ENCODE measurements around the gene SYT1. TPM values are rescaled to one million over a fixed set of nuclear protein-coding genes. Genes with fewer than 3 reads are reported as not detected.

SYT1 gene
- total RNA-seq, 1 donor from 2014 or later = 0.79 TPM

DNA sequence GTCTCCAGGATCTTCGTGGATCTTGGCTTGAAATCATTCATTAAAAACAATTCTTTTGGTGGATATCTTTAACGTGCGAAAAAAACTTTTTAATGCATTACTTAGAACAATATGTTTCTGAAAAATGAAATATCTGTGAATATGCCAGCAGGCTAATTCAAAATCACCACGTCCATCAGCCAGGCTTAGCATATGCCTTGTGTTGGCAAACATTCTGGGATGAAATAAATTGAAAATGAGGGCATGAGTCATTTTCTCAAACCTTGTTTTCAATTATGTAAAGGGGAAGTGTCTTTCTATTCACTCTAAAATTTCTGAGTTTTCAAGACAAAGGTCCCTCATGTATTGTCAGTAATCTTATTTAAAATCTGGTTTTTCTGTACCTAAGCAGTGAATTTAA, 432.3 kb downstream of the SYT1 start:
- FAIRE-seq = no peak
- no peak for DNase-seq (ENCODE audit: low read depth)
- TF ChIP-seq CTCF (IDR thresholded peaks at IDR 0.05; ENCODE audit: insufficient read depth, low read length, severe bottlenecking) = no peak
- Histone ChIP-seq H3K4me3 (ENCODE audit: low read depth, low read length) (no peak overlapping the region), H3K27me3 (ENCODE audit: control insufficient read depth, insufficient read depth, low read length) (no peaks in the 10 kb centered on the region), H3K36me3 (ENCODE audit: control insufficient read depth, insufficient read depth, low read length) (no peaks in the 10 kb centered on the region)

GRCh38 chr12:79298506-79298905, 433.9 kb downstream of the SYT1 start:
- FAIRE-seq (no peak), DNase-seq (ENCODE audit: low read depth) (no peak)
- TF ChIP-seq CTCF (IDR thresholded peaks at IDR 0.05; ENCODE audit: insufficient read depth, low read length, severe bottlenecking) = no peak
- Histone ChIP-seq H3K27me3 (ENCODE audit: control insufficient read depth, insufficient read depth, low read length) (no peaks in the 10 kb centered on the region), H3K36me3 (ENCODE audit: control insufficient read depth, insufficient read depth, low read length) (no peaks in the 10 kb centered on the region), H3K4me3 (ENCODE audit: low read depth, low read length) (no peak overlapping the region)

- TF ChIP-seq CTCF (IDR thresholded peaks at IDR 0.05; ENCODE audit: insufficient read depth, low read length, severe bottlenecking) = no peak
- Histone ChIP-seq H3K4me3 (ENCODE audit: low read depth, low read length) (no peak overlapping the region), H3K36me3 (ENCODE audit: control insufficient read depth, insufficient read depth, low read length) (no peaks in the 10 kb centered on the region), H3K27me3 (ENCODE audit: control insufficient read depth, insufficient read depth, low read length) (no peaks in the 10 kb centered on the region)
- DNase-seq (ENCODE audit: low read depth) = no peak
- no peak for FAIRE-seq
Observed at GRCh38 chr12:79299447-79300198, 435.0 kb downstream of the SYT1 start.

DNA sequence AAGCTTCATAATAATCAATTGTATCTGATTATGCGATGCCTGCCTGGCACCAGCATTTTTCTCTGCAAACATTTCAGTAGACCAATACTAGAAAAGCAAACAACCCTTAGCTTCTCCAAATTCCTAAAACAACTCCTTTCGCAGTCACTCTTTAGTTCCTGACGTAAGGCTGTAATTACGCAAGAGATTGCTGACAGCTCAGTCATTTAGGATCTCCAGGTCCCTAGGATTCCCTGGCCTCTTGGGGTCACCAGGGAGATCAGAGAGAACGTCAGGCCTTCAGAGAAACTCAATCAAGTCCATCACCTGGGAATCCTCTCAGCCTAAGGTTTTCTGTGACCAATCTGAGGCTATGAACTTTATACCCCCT, 435.6 kb downstream of the SYT1 start:
- Histone ChIP-seq H3K4me3 (ENCODE audit: low read depth, low read length) (no peak overlapping the region), H3K27me3 (ENCODE audit: control insufficient read depth, insufficient read depth, low read length) (no peaks in the 10 kb centered on the region), H3K36me3 (ENCODE audit: control insufficient read depth, insufficient read depth, low read length) (no peaks in the 10 kb centered on the region)
- peak; percentile 68 for DNase-seq (ENCODE audit: low read depth)
- no peak for FAIRE-seq
- no peak for TF ChIP-seq CTCF (IDR thresholded peaks at IDR 0.05; ENCODE audit: insufficient read depth, low read length, severe bottlenecking)

DNA sequence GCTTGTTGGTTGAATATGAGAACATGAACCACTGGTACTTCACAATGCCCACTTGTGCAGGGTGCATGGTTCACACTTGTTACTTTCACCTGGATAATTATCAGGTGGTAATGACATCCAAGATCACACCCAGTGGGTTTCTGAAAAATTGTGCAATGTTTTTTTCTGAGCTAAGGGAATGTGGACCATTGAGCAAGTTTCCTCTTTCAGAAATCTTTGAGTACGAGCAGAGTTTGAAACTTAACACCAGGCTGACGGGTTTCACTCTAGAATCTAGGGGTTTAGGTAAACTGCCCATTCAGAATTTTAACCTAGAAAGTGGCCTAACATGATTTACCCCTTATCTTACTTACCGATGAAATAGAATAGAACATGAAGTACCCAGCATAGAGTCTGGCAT, 436.6 kb downstream of the SYT1 start:
- no peak for TF ChIP-seq CTCF (IDR thresholded peaks at IDR 0.05; ENCODE audit: insufficient read depth, low read length, severe bottlenecking)
- DNase-seq (ENCODE audit: low read depth) = no peak

More for the DNA sequence above, 436.6 kb downstream of the SYT1 start:
- no peaks in the 10 kb centered on the region for H3K27me3 ChIP-seq (ENCODE audit: control insufficient read depth, insufficient read depth, low read length)
- no peaks in the 10 kb centered on the region for H3K36me3 ChIP-seq (ENCODE audit: control insufficient read depth, insufficient read depth, low read length)
- FAIRE-seq = no peak
- no peak overlapping the region for H3K4me3 ChIP-seq (ENCODE audit: low read depth, low read length)

Data from bronchial epithelial cell (primary cell).